Measurements from ENCODE around the gene JUP. TPM values are rescaled to one million over a fixed set of nuclear protein-coding genes. Genes with fewer than 3 reads are reported as not detected.

JUP gene
- total RNA-seq, 1 experiment from 2014 or later = 132 TPM

GRCh38 chr17:41711669-41712400 is 74.7 kb downstream of the JUP start, which contains the start of gene GAST:
TSS of gene GAST (plus strand) at chr17:41712331. CDS start at chr17:41715437, 3,106 bp downstream.
- peak; percentile 4 for DNase-seq
- no peak within 1 kb of the TSS for H3K4me2 ChIP-seq (ENCODE audit: low read length)
- BruUV-seq (replicated peaks) = no TSS peak
- H3K4me3 ChIP-seq (ENCODE audit: low read length) = no peak within 1 kb of the TSS
- no peaks in the 10 kb centered on the region for H3K4me1 ChIP-seq (ENCODE audit: insufficient read depth, low read length)
- H3K27ac ChIP-seq (ENCODE audit: low read length) = no peak within 1 kb of the TSS
- ChIA-PET POLR2A (ENCODE audit: unreplicated experiment) (no interaction called here), CTCF (no interaction called here)
- intact Hi-C loops (cut with micrococcal nuclease) = no loop called here
- H2AFZ ChIP-seq (ENCODE audit: low read length) = no peak within 1 kb of the TSS
- ATAC-seq = no peak
- no peaks in the 10 kb centered on the region for H3K27me3 ChIP-seq (ENCODE audit: low read length)
- H4K20me1 ChIP-seq (ENCODE audit: low read length) = no peaks in the 10 kb centered on the region
- H3K79me2 ChIP-seq (ENCODE audit: low read length) = no peaks in the 10 kb centered on the region
- no peaks in the 10 kb centered on the region for H3K9me2 ChIP-seq (replicated peaks; ENCODE audit: low read length)
- H3K9ac ChIP-seq (ENCODE audit: low read length) = no peak within 1 kb of the TSS
- H3K9me3 ChIP-seq (ENCODE audit: low read length) = no peaks in the 10 kb centered on the region
- H3K36me3 ChIP-seq (ENCODE audit: low read depth, low read length) = no peaks in the 10 kb centered on the region
- TF ChIP-seq CTCF (conservative IDR thresholded peaks at IDR 0.05; ENCODE audit: low read depth, low read length) (no peak), EZH2 (IDR thresholded peaks at IDR 0.05; ENCODE audit: low read length, unreplicated experiment) (no peak), EZH2phosphoT487 (IDR thresholded peaks at IDR 0.05; ENCODE audit: borderline replicate concordance, low read length) (no peak)
- H3F3A ChIP-seq (ENCODE audit: low read length, unreplicated experiment) = no peaks in the 10 kb centered on the region

GRCh38 chr17:41710472-41711090 is 75.9 kb downstream of the JUP start:
- H3K4me1 ChIP-seq (ENCODE audit: insufficient read depth, low read length) = no peaks in the 10 kb centered on the region
- no peak overlapping the region for H3K9ac ChIP-seq (ENCODE audit: low read length)
- ChIA-PET POLR2A (ENCODE audit: unreplicated experiment) (no interaction called here), CTCF (no interaction called here)
- no peaks in the 10 kb centered on the region for H3K9me2 ChIP-seq (replicated peaks; ENCODE audit: low read length)
- H4K20me1 ChIP-seq (ENCODE audit: low read length) = no peaks in the 10 kb centered on the region
- no peaks in the 10 kb centered on the region for H3K36me3 ChIP-seq (ENCODE audit: low read depth, low read length)
- H3K79me2 ChIP-seq (ENCODE audit: low read length) = no peaks in the 10 kb centered on the region
- H3F3A ChIP-seq (ENCODE audit: low read length, unreplicated experiment) = no peaks in the 10 kb centered on the region
- peak; percentile 9 for DNase-seq
- ATAC-seq = no peak
- H3K27ac ChIP-seq (ENCODE audit: low read length) = no peak overlapping the region
- no peak overlapping the region for H3K4me2 ChIP-seq (ENCODE audit: low read length)
- TF ChIP-seq CTCF (conservative IDR thresholded peaks at IDR 0.05; ENCODE audit: low read depth, low read length) = no peak
- H3K4me3 ChIP-seq (ENCODE audit: low read length) = no peak overlapping the region
- intact Hi-C loops (cut with micrococcal nuclease) = no loop called here
- no TSS peak for BruUV-seq (replicated peaks)
- H3K27me3 ChIP-seq (ENCODE audit: low read length) = no peaks in the 10 kb centered on the region
- H3K9me3 ChIP-seq (ENCODE audit: low read length) = no peaks in the 10 kb centered on the region
- no peak overlapping the region for H2AFZ ChIP-seq (ENCODE audit: low read length)
